ENCODE measurements around the gene AADACL4.

The AADACL4 gene

GRCh38 chr1:12643785-12644184, at the start of gene AADACL4:
Gene AADACL4, plus strand, starts transcription at chr1:12644085. Its CDS starts 462 bp downstream, at chr1:12644547.
- no peak for DNase-seq

- no peak for DNase-seq
Observed at GRCh38 chr1:12594490-12594889, 49.4 kb upstream of the AADACL4 start.

- no peak for DNase-seq
Observed at GRCh38 chr1:12594966-12595756, 48.7 kb upstream of the AADACL4 start.

- DNase-seq, result no peak
Observed at GRCh38 chr1:12595757-12596006, 48.2 kb upstream of the AADACL4 start.

GRCh38 chr1:12596007-12596821, 47.7 kb upstream of the AADACL4 start:
- no peak for DNase-seq

DNA sequence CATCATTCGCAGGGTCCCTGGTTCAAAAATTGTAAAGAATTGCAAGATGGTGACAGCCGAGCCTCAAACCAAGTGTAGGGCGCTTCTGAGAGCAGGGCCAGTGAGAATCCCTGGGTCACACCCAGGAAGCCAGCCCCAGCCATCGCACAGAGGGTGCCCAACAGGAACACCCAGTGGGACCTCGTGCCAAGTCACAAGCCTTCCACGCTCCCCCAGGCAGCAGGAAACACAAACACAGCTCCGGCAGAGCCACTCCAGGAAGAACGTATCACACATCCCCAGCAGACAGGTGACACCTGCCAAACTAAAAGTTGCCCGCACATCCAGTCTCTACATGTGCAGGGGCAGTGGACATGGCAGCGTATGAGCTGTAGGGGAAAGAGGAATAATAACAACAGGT, 46.1 kb upstream of the AADACL4 start:
- no peak for DNase-seq

DNA sequence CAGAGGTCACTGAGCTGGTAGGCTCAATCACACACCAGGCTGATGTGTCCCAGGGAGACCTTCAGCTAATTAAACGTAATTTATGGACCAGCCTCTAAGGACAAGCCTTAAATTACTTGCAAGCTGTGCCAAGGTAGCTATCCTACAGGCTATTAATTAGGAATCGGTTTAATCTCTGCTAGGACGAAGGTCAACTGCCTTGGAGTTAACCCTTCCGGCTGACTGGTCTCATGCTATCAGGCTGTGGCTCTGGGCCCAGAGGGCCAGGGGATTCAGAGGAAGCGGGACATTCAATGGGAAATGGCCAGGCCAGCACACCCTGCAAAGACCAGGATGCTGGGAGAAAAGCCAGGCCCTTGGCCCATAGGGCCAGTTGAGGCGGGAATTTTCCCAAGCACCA, 44.9 kb upstream of the AADACL4 start:
- DNase-seq, result no peak

GRCh38 chr1:12599657-12600056, 44.2 kb upstream of the AADACL4 start:
- DNase-seq, result no peak

GRCh38 chr1:12600335-12600734, 43.5 kb upstream of the AADACL4 start:
- no peak for DNase-seq

- DNase-seq, result no peak
Observed at GRCh38 chr1:12600880-12601633, 42.8 kb upstream of the AADACL4 start.

DNA sequence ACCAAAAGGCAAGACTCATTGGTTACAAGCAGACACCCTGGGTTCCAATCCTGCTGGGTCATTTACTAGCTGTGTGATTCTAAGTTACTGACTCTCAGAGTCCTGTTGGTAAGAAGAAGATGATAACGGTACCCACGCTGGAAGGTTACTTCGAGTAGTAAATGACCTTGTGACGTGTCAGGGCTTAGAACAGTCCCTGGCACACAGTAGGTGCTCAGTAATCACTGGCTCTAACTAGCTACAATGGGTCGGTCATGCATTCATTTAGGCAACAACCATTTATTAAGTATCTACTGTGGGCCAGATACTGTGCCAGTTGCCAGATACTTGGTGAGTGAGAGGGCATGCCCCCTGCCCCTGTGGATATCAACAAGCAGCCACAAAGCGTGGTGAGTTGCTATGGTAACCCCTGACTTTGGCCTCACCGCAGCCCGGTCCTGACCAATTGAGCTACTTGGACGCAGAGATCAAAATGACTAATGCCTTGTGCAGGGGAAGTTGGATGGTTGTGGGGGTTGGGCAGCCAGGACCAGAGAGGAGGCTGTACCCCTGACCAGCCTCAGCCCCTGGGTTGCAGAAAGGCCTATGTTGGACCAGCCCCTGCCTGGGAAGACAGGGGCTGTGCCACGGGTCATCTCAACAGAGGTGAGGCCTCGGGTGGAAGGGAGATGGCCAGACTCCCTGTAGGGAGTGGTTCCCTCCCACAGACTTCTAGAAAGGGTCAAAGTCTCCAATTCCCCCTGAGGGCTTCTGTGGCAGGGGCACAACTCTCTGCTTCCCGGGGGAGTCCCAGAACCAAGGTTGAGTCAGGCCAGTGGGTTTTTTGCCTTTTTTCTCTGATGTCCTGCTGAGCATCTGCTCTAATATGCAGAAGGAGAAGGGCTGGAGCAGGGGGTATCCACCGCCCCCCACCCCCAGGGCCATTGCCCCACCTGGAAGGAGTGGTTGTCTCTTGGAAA, 41.9 kb upstream of the AADACL4 start:
- DNase-seq, result no peak

- no peak for DNase-seq
Observed at GRCh38 chr1:12602659-12603024, 41.2 kb upstream of the AADACL4 start.

DNA sequence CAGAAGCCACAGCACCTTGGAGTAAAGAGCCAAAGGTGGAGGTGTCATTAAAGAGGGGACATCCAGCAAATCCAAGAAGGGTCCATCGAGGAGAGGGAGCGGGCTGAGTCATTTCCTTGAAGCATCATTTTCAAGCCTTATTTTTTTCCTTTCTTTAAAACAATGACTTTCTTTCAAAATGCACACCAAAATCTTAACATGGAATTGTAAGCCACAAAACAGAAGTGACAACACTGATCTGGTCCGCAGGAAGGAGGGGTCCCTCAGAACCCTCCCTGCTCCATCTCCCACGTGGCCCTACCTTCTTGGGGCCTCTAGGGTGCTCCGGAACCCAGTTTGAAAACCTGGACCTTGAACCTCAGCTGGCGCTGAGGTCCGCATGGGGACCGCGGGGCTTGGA, 40.7 kb upstream of the AADACL4 start:
- DNase-seq, result no peak

DNA sequence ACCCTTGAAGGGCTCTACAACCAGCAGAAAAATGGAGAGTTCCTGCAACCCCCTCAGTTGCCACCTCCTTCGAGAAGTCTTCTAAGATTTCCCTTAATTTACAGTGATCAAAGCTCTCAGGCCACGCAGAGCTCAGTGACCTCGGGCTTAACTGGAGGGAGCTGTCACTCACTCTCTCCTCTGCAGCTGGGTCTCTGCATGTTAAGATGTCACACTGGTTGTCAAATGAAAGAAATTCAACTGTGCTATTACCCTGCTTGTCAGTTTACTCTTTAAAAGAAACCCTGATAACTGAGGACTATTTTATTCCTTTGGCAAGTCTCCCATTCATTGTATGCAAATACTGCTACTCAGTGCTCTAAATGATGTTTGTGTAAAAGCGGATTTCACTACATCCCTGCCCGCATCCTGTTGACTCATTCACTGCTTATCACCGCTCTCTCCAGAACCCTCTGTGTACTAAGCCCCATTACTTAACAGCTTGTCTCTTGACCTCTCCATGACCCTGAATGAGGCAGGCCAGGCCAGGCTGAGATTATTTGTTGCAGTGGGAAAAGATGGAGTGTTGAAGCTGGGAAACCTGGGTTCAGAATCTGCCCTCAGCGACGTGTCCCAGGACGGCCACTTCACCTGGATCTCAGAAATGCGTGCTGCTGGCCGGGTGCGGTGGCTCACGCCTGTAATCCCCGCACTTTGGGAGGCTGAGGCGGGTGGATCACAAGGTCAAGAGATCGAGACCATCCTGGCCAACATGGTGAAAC, 39.6 kb upstream of the AADACL4 start:
- no peak for DNase-seq

DNA sequence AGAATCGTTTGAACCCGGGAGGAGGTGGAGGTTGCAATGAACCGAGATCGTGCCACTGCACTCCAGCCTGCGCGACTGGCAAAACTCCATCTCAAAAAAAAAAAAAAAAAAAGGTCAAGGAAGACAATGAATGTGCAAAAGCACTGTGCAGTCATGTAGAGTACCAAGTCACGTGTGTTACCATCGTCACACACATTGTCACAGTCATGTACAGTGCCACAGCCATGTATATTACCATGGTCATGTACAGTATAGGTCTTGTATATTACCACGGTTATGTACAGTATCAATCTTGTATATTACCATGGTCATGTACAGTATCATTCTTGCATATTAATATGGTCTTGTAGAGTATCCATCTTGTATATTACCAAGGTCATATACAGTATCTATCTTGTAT, 38.9 kb upstream of the AADACL4 start:
- no peak for DNase-seq

- DNase-seq, result no peak
Observed at GRCh38 chr1:12607263-12607662, 36.6 kb upstream of the AADACL4 start.

- no peak for DNase-seq
Observed at GRCh38 chr1:12608311-12608957, 35.5 kb upstream of the AADACL4 start.

- DNase-seq, result no peak
Observed at GRCh38 chr1:12609469-12610003, 34.3 kb upstream of the AADACL4 start.

DNA sequence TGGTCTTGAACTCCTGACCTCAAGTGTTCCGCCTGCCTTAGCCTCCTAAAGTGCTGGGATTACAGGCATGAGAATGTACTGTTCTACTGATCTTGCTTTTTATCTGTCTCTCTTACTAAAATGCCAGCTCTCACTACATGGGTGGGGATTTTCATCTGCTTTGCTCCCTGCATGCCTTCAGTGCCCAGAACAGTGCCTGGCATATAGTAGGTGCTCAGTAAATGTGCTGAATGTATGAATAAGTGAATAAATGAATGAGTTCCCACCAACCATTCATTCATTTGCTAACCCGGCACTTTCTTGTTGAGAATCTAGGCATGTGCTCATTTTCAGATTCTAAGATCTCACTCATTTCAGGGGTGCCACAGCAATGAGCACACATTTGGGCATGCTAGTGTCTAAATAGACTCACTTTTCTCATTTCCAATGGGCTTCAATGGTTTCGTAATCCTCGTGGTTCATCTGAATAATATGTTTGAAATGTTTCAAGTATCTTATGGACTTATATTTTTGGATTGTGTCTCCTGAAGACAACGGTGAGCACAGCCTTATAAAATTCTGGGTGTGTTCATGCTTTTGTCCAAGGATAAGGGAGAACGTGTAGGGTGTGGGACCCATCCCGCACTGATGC, 33.5 kb upstream of the AADACL4 start:
- no peak for DNase-seq

DNA sequence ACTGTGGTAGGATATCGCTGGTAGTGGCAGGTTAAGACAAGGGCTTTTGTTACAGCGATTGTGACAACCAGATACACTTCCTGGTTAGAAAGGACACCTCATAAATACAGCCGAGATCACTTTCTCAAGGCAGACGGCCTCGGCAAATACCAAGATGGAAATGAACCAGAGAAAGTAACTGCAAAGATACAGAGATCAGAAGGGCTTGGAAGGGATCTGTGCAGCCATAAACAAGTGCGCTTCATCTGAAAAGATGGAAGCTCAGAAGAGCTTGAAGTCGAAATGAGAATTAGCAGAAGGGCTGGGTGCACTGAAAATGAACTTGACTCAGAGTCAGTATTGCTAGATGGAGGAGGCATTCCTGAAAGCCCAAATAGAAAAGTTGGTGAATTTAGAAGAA, 32.9 kb upstream of the AADACL4 start:
- DNase-seq, result no peak

GRCh38 chr1:12613180-12613579, 30.7 kb upstream of the AADACL4 start:
- DNase-seq, result no peak

All from DMS153 (cell line).